DND-41 (cell line): ENCODE results near the gene REPS1.

Experiments used
- CTCF ChIP-seq: IDR thresholded peaks from 2 replicates; pipeline ENCODE4 v1.5.1; 2012; ENCODE audit warnings: borderline replicate concordance, low read length, moderate library complexity, mild to moderate bottlenecking; ENCODE audit not compliant: poor library complexity, severe bottlenecking; ENCODE audit errors: extremely low read depth
- EZH2 ChIP-seq: IDR thresholded peaks from 3 replicates; pipeline ENCODE4 v1.6.1; 2012; ENCODE audit warnings: borderline replicate concordance, low read depth, mild to moderate bottlenecking, moderate library complexity, low read length, inconsistent platforms; ENCODE audit not compliant: severe bottlenecking

GRCh38 chr6:138986578-138986977 is 1.5 kb downstream of the REPS1 start:
- TF ChIP-seq CTCF (no peak), EZH2 (no peak)
